A549 (cell line): ENCODE data around the gene ACOXL. TPM values are rescaled to one million over a fixed set of nuclear protein-coding genes. Genes with fewer than 3 reads are reported as not detected.

Source experiments
- ATAC-seq, 2 experiments: fragments of 200-7000 bp in 1 of 2; fragments of >200 bp in 1 of 2; cut with Nextera tagmentation in 1 of 2; cut with Tn5 transposase in 1 of 2; 3 replicates each; pipeline versions ENCODE4 v1.8.0 to v1.9.1; 2018 to 2020; ENCODE audit warnings: mild to moderate bottlenecking in 1 of 2, moderate library complexity in 1 of 2
- CTCF ChIA-PET: fragments of 300-600 bp; sonication (Branson Sonifier 250); formaldehyde crosslinking; extraction: SDS; loops from one replicate; lab custom pipeline; 2021; ENCODE audit warnings: antibody characterized with exemption, inconsistent platforms; lab: Yijun Ruan, JAX
- POLR2A ChIA-PET: fragments of 350-600 bp; formaldehyde crosslinking; extraction: SDS; loops from one replicate; lab custom pipeline; 2021; ENCODE audit warnings: antibody characterized with exemption, inconsistent platforms; lab: Yijun Ruan, JAX
- DNase-seq, 2 experiments: peaks; one replicate each; pipeline versions ENCODE4 v3.0.0 to v3.0.0-alpha.2; 2011 to 2016; ENCODE audit warnings: low read depth in 1 of 2, low spot score in 1 of 2
- FAIRE-seq: peaks from 2 replicates; lab custom pipeline; 2011; peaks lifted over from hg19 to GRCh38; lab: Jason Lieb, UNC
- H3K27ac ChIP-seq, 2 experiments: fragments of >200 bp; sonication (Bioruptor Twin); formaldehyde crosslinking; 3 replicates each; pipeline ENCODE4 v1.5.1; 2016 to 2017
- H3K4me1 ChIP-seq: fragments of >200 bp; sonication (Bioruptor Twin); formaldehyde crosslinking; 3 replicates; pipeline ENCODE4 v1.6.1; 2016
- H3K4me2 ChIP-seq: fragments of >200 bp; sonication (Bioruptor Twin); formaldehyde crosslinking; 3 replicates; pipeline ENCODE4 v1.6.1; 2016
- H3K4me3 ChIP-seq: fragments of >200 bp; sonication (Bioruptor Twin); formaldehyde crosslinking; 3 replicates; pipeline ENCODE4 v1.5.1; 2016
- H3K9me3 ChIP-seq: fragments of >200 bp; sonication (Bioruptor Twin); formaldehyde crosslinking; 3 replicates; pipeline ENCODE4 v1.6.1; 2016
- CBX8 ChIP-seq: fragments of 200-600 bp; sonication (generic); IDR thresholded peaks from 2 replicates; pipeline ENCODE4 v1.6.1; 2016
- CHD4 ChIP-seq: fragments of 200-600 bp; sonication (generic); IDR thresholded peaks from 2 replicates; pipeline ENCODE4 v1.6.1; 2016; ENCODE audit warnings: antibody characterized with exemption, mild to moderate bottlenecking, borderline replicate concordance
- CTCF ChIP-seq: fragments of >200 bp; sonication (Bioruptor Twin); formaldehyde crosslinking; IDR thresholded peaks from 3 replicates; pipeline ENCODE4 v1.5.1; 2016
- E2F6 ChIP-seq: IDR thresholded peaks from 2 replicates; pipeline ENCODE4 v1.6.1; 2012; ENCODE audit warnings: low read depth, borderline replicate concordance
- EP300 ChIP-seq, 2 experiments: fragments of >200 bp; sonication (Bioruptor Twin); formaldehyde crosslinking; IDR thresholded peaks; 2 replicates in 1 of 2; 3 replicates in 1 of 2; pipeline ENCODE4 v1.6.1; 2016 to 2017
- FOXS1 ChIP-seq: fragments of 250-450 bp; sonication (Bioruptor Pico); IDR thresholded peaks from 2 replicates; pipeline ENCODE4 v1.5.0; 2020; ENCODE audit warnings: mild to moderate bottlenecking, moderate library complexity
- HOXB5 ChIP-seq: fragments of 250-450 bp; sonication (Bioruptor Pico); IDR thresholded peaks from 2 replicates; pipeline ENCODE4 v1.5.0; 2020; ENCODE audit warnings: mild to moderate bottlenecking, moderate library complexity
- KDM1A ChIP-seq: fragments of 200-600 bp; sonication (generic); IDR thresholded peaks from 2 replicates; pipeline ENCODE4 v1.6.1; 2016; ENCODE audit warnings: low read depth, mild to moderate bottlenecking
- KDM5A ChIP-seq: fragments of 200-600 bp; sonication (generic); IDR thresholded peaks from 2 replicates; pipeline ENCODE4 v1.6.1; 2016; ENCODE audit warnings: antibody characterized with exemption, mild to moderate bottlenecking
- MAX ChIP-seq: IDR thresholded peaks from 2 replicates; pipeline ENCODE4 v1.6.1; 2012
- MAZ ChIP-seq: fragments of 150-350 bp; IDR thresholded peaks from 2 replicates; pipeline ENCODE4 v1.6.1; 2014; ENCODE audit warnings: antibody characterized with exemption, low read depth, low read length, borderline replicate concordance
- NFE2L2 ChIP-seq: fragments of 150-350 bp; conservative IDR thresholded peaks from 2 replicates; pipeline ENCODE4 v1.6.1; 2014; ENCODE audit warnings: low read length
- PHF8 ChIP-seq: fragments of 200-600 bp; sonication (generic); IDR thresholded peaks from 2 replicates; pipeline ENCODE4 v1.6.1; 2016; ENCODE audit warnings: low read depth, mild to moderate bottlenecking, antibody characterized with exemption, moderate library complexity, borderline replicate concordance
- POLR2AphosphoS2 ChIP-seq: conservative IDR thresholded peaks from 2 replicates; pipeline ENCODE4 v1.6.1; 2012; ENCODE audit warnings: low read length, improper control_type of control experiment, inconsistent platforms
- RAD21 ChIP-seq, 2 experiments: fragments of >200 bp in 1 of 2; sonication (Bioruptor Twin) in 1 of 2; formaldehyde crosslinking in 1 of 2; IDR thresholded peaks in 1 of 2; conservative IDR thresholded peaks in 1 of 2; 2 replicates in 1 of 2; 3 replicates in 1 of 2; pipeline ENCODE4 v1.6.1; 2012 to 2018; ENCODE audit warnings: inconsistent platforms in 1 of 2
- RARB ChIP-seq: fragments of 250-450 bp; sonication (Bioruptor Pico); IDR thresholded peaks from 2 replicates; pipeline ENCODE4 v1.8.0; 2021; ENCODE audit warnings: mild to moderate bottlenecking, moderate library complexity
- ZSCAN20 ChIP-seq: fragments of 250-450 bp; sonication (Bioruptor Pico); IDR thresholded peaks from 2 replicates; pipeline ENCODE4 v1.8.0; 2022; ENCODE audit warnings: mild to moderate bottlenecking, moderate library complexity
- WGBS: methylation state at CpG from one replicate; pipeline ENCODE4 v1.1.6; 2017; ENCODE audit errors: missing lambda C conversion rate; 5-methylcytosine and 5-hydroxymethylcytosine counted together
- polyA plus RNA-seq, 4 experiments: library from polyadenylated mRNA; depleted of rRNA in 3 of 4; stranded (reverse); fragments of >200 nt; fragmentation: RNase III in 1 of 4; extraction: RNeasy Plus Mini Kit Qiagen cat#74134 plus additional on column Dnase treatment in 1 of 4; gene quantifications; 2 replicates in 3 of 4; 3 replicates in 1 of 4; pipeline ENCODE4 v1.2.3, GENCODE V29; 2011 to 2017
- TF ChIP-seq, protein P1 (sequence below): fragments of >200 bp; sonication (Bioruptor Twin); formaldehyde crosslinking; IDR thresholded peaks from 3 replicates; pipeline ENCODE4 v1.6.1; 2016
- TF ChIP-seq, protein P2 (sequence below): fragments of 200-600 bp; sonication (generic); IDR thresholded peaks from 2 replicates; pipeline ENCODE4 v1.6.1; 2016; ENCODE audit warnings: antibody characterized with exemption, mild to moderate bottlenecking, moderate library complexity

ACOXL gene
- polyA plus RNA-seq, 2 of the 4 experiments (the other 2 are of a cell fraction), result not detected

DNA sequence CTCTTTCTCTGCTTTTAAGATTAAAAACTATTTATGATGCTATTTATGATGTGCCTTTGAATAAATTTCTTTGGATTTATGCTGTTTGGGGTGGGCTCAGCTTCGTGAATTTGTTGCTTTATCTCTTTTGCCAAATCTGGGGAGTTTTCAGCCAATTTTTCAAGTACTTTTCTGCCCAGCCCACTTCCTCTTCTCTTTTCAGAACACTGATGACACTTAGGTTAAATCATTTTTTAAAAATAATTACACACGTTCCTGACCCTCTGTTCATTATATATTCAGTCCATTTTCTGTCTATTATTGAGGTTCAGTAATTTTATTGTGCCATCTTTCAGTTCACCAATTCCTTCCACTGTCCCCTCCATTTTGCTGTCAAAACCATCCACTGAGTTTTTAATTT is 373.6 kb downstream of the ACOXL start:
- FAIRE-seq (no peak), DNase-seq (no peak)
- CTCF ChIA-PET, result no interaction called here

GRCh38 chr2:111106706-111107105 is 374.3 kb downstream of the ACOXL start:
- no peak overlapping the region for H3K4me3 ChIP-seq
- no peaks in the 10 kb centered on the region for H3K9me3 ChIP-seq
- no peak overlapping the region for H3K4me2 ChIP-seq
- ChIA-PET CTCF (interaction anchor here (1.3 kb wide), 1 partner anchor 14 kb away, joined by 3 read pairs; the partner anchor contains the start of gene BCL2L11), POLR2A (no interaction called here)
- H3K4me1 ChIP-seq, result no peaks in the 10 kb centered on the region
- FAIRE-seq (no peak), DNase-seq (no peak), ATAC-seq (no peak)
- no peak overlapping the region for H3K27ac ChIP-seq
- TF ChIP-seq RARB (CRISPR knock-in tag) (no peak), FOXS1 (CRISPR knock-in tag) (no peak), CBX8 (no peak), CTCF (no peak), NFE2L2 (no peak), ZSCAN20 (CRISPR knock-in tag) (no peak), RAD21 (conservative IDR thresholded peaks at IDR 0.05 in 1 of 2, IDR thresholded peaks at IDR 0.05 in 1 of 2) (no peak)
- TF ChIP-seq, protein P1, sequence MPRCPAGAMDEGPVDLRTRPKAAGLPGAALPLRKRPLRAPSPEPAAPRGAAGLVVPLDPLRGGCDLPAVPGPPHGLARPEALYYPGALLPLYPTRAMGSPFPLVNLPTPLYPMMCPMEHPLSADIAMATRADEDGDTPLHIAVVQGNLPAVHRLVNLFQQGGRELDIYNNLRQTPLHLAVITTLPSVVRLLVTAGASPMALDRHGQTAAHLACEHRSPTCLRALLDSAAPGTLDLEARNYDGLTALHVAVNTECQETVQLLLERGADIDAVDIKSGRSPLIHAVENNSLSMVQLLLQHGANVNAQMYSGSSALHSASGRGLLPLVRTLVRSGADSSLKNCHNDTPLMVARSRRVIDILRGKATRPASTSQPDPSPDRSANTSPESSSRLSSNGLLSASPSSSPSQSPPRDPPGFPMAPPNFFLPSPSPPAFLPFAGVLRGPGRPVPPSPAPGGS, result no peak
- 88% methylated on average over 5 of the region's 5 CpGs for WGBS

More for the DNA sequence above, 373.6 kb downstream of the ACOXL start:
- no peak for ATAC-seq
- Histone ChIP-seq H3K4me3 (no peak overlapping the region), H3K27ac (no peak overlapping the region), H3K4me2 (no peak overlapping the region), H3K4me1 (no peaks in the 10 kb centered on the region), H3K9me3 (no peaks in the 10 kb centered on the region)
- WGBS, result 19% methylated on average over 2 of the region's 2 CpGs
- POLR2A ChIA-PET, result no interaction called here
- TF ChIP-seq CHD4 (no peak), MAZ (no peak), KDM5A (no peak), HOXB5 (CRISPR knock-in tag) (no peak), POLR2AphosphoS2 (no peak), MAX (no peak), KDM1A (no peak), PHF8 (no peak), EP300 (IDR thresholded peaks at IDR 0.05) (no peak), E2F6 (no peak)
- TF ChIP-seq, protein P2, sequence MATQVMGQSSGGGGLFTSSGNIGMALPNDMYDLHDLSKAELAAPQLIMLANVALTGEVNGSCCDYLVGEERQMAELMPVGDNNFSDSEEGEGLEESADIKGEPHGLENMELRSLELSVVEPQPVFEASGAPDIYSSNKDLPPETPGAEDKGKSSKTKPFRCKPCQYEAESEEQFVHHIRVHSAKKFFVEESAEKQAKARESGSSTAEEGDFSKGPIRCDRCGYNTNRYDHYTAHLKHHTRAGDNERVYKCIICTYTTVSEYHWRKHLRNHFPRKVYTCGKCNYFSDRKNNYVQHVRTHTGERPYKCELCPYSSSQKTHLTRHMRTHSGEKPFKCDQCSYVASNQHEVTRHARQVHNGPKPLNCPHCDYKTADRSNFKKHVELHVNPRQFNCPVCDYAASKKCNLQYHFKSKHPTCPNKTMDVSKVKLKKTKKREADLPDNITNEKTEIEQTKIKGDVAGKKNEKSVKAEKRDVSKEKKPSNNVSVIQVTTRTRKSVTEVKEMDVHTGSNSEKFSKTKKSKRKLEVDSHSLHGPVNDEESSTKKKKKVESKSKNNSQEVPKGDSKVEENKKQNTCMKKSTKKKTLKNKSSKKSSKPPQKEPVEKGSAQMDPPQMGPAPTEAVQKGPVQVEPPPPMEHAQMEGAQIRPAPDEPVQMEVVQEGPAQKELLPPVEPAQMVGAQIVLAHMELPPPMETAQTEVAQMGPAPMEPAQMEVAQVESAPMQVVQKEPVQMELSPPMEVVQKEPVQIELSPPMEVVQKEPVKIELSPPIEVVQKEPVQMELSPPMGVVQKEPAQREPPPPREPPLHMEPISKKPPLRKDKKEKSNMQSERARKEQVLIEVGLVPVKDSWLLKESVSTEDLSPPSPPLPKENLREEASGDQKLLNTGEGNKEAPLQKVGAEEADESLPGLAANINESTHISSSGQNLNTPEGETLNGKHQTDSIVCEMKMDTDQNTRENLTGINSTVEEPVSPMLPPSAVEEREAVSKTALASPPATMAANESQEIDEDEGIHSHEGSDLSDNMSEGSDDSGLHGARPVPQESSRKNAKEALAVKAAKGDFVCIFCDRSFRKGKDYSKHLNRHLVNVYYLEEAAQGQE, result no peak
